IMR-90 (cell line): ENCODE measurements around the gene CYB5R2. TPM values are rescaled to one million over a fixed set of nuclear protein-coding genes. Genes with fewer than 3 reads are reported as not detected.

Experiments
- ATAC-seq: fragments of 200-7000 bp; cut with Tn5 transposase; 2 replicates; pipeline ENCODE4 v1.9.1; 2020; ENCODE audit warnings: low read depth, mild to moderate bottlenecking, moderate library complexity
- BruUV-seq: library from RNA; stranded (reverse); fragments of 400-500 nt; replicated peaks from 2 replicates; lab custom pipeline; 2021; lab: Mats Ljungman, UMichigan
- CTCF ChIA-PET: fragments of 300-600 bp; formaldehyde crosslinking; extraction: SDS; loops from one replicate; lab custom pipeline; 2021; ENCODE audit warnings: antibody characterized with exemption; lab: Yijun Ruan, JAX
- POLR2A ChIA-PET: fragments of 300-600 bp; sonication (Branson Sonifier 250); formaldehyde crosslinking; loops from one replicate; lab custom pipeline; 2022; ENCODE audit warnings: antibody characterized with exemption; ENCODE audit not compliant: unreplicated experiment; lab: Charles Lee
- DNase-seq: peaks from one replicate; pipeline ENCODE4 v3.0.0; 2013
- H2AFZ ChIP-seq: replicated peaks from 2 replicates; pipeline ENCODE3; 2013; ENCODE audit warnings: low read length, mild to moderate bottlenecking; ENCODE audit not compliant: poor library complexity
- H2AK5ac ChIP-seq: 2 replicates; pipeline ENCODE4 v1.6.1; 2013; ENCODE audit warnings: low read depth, low read length, inconsistent platforms
- H2AK9ac ChIP-seq: replicated peaks from 2 replicates; pipeline ENCODE3; 2013; ENCODE audit warnings: mild to moderate bottlenecking, low read depth, low read length, moderate library complexity; ENCODE audit not compliant: poor library complexity
- H2BK120ac ChIP-seq: 2 replicates; pipeline ENCODE4 v1.6.1; 2013; ENCODE audit warnings: low read depth, low read length, inconsistent platforms
- H2BK15ac ChIP-seq: 3 replicates; pipeline ENCODE4 v1.6.1; 2013; ENCODE audit warnings: low read depth, low read length, inconsistent platforms
- H2BK20ac ChIP-seq: 2 replicates; pipeline ENCODE4 v1.6.1; 2013; ENCODE audit warnings: low read depth, mild to moderate bottlenecking, inconsistent platforms, low read length, moderate library complexity
- H2BK5ac ChIP-seq: 2 replicates; pipeline ENCODE4 v1.6.1; 2013; ENCODE audit warnings: mild to moderate bottlenecking, low read depth, low read length, inconsistent platforms; ENCODE audit not compliant: poor library complexity, severe bottlenecking
- H3K14ac ChIP-seq: replicated peaks from 2 replicates; pipeline ENCODE4 v1.6.1; 2013; ENCODE audit warnings: low read depth, low read length, inconsistent platforms
- H3K18ac ChIP-seq: 2 replicates; pipeline ENCODE4 v1.6.1; 2013; ENCODE audit warnings: low read depth, low read length, control low read depth
- H3K23ac ChIP-seq: 2 replicates; pipeline ENCODE4 v1.6.1; 2013; ENCODE audit warnings: low read depth, low read length, inconsistent platforms
- H3K27ac ChIP-seq: 2 replicates; pipeline ENCODE4 v1.5.1; 2013; ENCODE audit warnings: mild to moderate bottlenecking, control low read depth, low read length; ENCODE audit not compliant: insufficient read depth
- H3K27me3 ChIP-seq: 2 replicates; pipeline ENCODE4 v1.6.1; 2013; ENCODE audit warnings: low read length; ENCODE audit not compliant: control insufficient read depth, insufficient read depth
- H3K36me3 ChIP-seq: 2 replicates; pipeline ENCODE4 v1.6.1; 2013; ENCODE audit warnings: low read length, mixed read lengths; ENCODE audit not compliant: control insufficient read depth, insufficient read depth
- H3K4ac ChIP-seq: 2 replicates; pipeline ENCODE4 v1.6.1; 2013; ENCODE audit warnings: low read depth, low read length, inconsistent platforms
- H3K4me1 ChIP-seq: 2 replicates; pipeline ENCODE4 v1.6.1; 2013; ENCODE audit warnings: low read length, mixed read lengths; ENCODE audit not compliant: control insufficient read depth, insufficient read depth
- H3K4me2 ChIP-seq: 2 replicates; pipeline ENCODE4 v1.6.1; 2013; ENCODE audit warnings: low read depth, mild to moderate bottlenecking, control low read depth, low read length, moderate library complexity
- H3K4me3 ChIP-seq: 2 replicates; pipeline ENCODE4 v1.5.1; 2013; ENCODE audit warnings: low read depth, mild to moderate bottlenecking, control low read depth, low read length, moderate library complexity; ENCODE audit not compliant: insufficient read depth
- H3K56ac ChIP-seq: 2 replicates; pipeline ENCODE4 v1.6.1; 2013; ENCODE audit warnings: low read length, inconsistent platforms; ENCODE audit not compliant: insufficient read depth; ENCODE audit errors: extremely low read depth
- H3K79me1 ChIP-seq, 2 experiments: 2 replicates each; pipeline ENCODE4 v1.6.1; 2013; ENCODE audit warnings: low read length in 2 of 2, inconsistent platforms in 1 of 2, low read depth in 1 of 2
- H3K9ac ChIP-seq: 2 replicates; pipeline ENCODE4 v1.6.1; 2013; ENCODE audit warnings: low read depth, low read length, control low read depth
- H3K9me1 ChIP-seq: 2 replicates; pipeline ENCODE4 v1.6.1; 2013; ENCODE audit warnings: low read length, inconsistent platforms; ENCODE audit not compliant: insufficient read depth
- H3K9me3 ChIP-seq: 2 replicates; pipeline ENCODE4 v1.6.1; 2013; ENCODE audit warnings: low read length; ENCODE audit not compliant: control insufficient read depth, insufficient read depth
- H4K20me1 ChIP-seq: 2 replicates; pipeline ENCODE4 v1.6.1; 2013; ENCODE audit warnings: low read length, inconsistent platforms; ENCODE audit not compliant: insufficient read depth
- H4K5ac ChIP-seq: 2 replicates; pipeline ENCODE4 v1.6.1; 2013; ENCODE audit warnings: mild to moderate bottlenecking, low read depth, low read length, control low read depth
- H4K8ac ChIP-seq, 2 experiments: 2 replicates each; pipeline ENCODE4 v1.6.1; 2013; ENCODE audit warnings: low read depth in 2 of 2, low read length in 2 of 2, control low read depth in 1 of 2, inconsistent platforms in 1 of 2
- H4K91ac ChIP-seq: 2 replicates; pipeline ENCODE4 v1.6.1; 2013; ENCODE audit warnings: low read depth, low read length, inconsistent platforms; ENCODE audit not compliant: insufficient read depth
- BHLHE40 ChIP-seq: fragments of 150-350 bp; IDR thresholded peaks from 2 replicates; pipeline ENCODE4 v1.6.1; 2016; ENCODE audit warnings: mild to moderate bottlenecking, low read depth, low read length
- CHD1 ChIP-seq: IDR thresholded peaks from 2 replicates; pipeline ENCODE4 v1.6.1; 2012; ENCODE audit warnings: low read depth, low read length, improper control_type of control experiment
- CTCF ChIP-seq: conservative IDR thresholded peaks from 2 replicates; pipeline ENCODE4 v1.5.1; 2012; ENCODE audit warnings: mild to moderate bottlenecking, low read depth, low read length, improper control_type of control experiment
- ELK1 ChIP-seq: fragments of 150-350 bp; IDR thresholded peaks from 2 replicates; pipeline ENCODE4 v1.6.1; 2016; ENCODE audit warnings: low read depth, mild to moderate bottlenecking, low read length, moderate library complexity, borderline replicate concordance
- FOS ChIP-seq: fragments of 150-350 bp; IDR thresholded peaks from 2 replicates; pipeline ENCODE4 v1.6.1; 2016; ENCODE audit warnings: low read depth, low read length
- MAFK ChIP-seq: IDR thresholded peaks from 2 replicates; pipeline ENCODE4 v1.6.1; 2012; ENCODE audit warnings: low read depth, low read length, improper control_type of control experiment
- MXI1 ChIP-seq: IDR thresholded peaks from 2 replicates; pipeline ENCODE4 v1.6.1; 2012; ENCODE audit warnings: low read depth, mild to moderate bottlenecking, low read length, moderate library complexity, borderline replicate concordance
- NFE2L2 ChIP-seq: fragments of 150-350 bp; IDR thresholded peaks from 2 replicates; pipeline ENCODE4 v1.6.1; 2016; ENCODE audit warnings: low read depth, mild to moderate bottlenecking, low read length
- POLR2A ChIP-seq: IDR thresholded peaks from 2 replicates; pipeline ENCODE4 v1.6.1; 2012; ENCODE audit warnings: mild to moderate bottlenecking, low read depth, low read length
- RAD21 ChIP-seq: IDR thresholded peaks from 2 replicates; pipeline ENCODE4 v1.6.1; 2012; ENCODE audit warnings: low read length, improper control_type of control experiment
- RCOR1 ChIP-seq: IDR thresholded peaks from 2 replicates; pipeline ENCODE4 v1.6.1; 2012; ENCODE audit warnings: mild to moderate bottlenecking, low read length, improper control_type of control experiment; ENCODE audit not compliant: insufficient replicate concordance
- RFX5 ChIP-seq: IDR thresholded peaks from 2 replicates; pipeline ENCODE4 v1.8.0; 2012; ENCODE audit warnings: low read depth, mild to moderate bottlenecking, low read length, moderate library complexity
- WGBS, 2 experiments: methylation state at CpG; one replicate each; pipeline versions ENCODE4 v1.1.5 to v1.1.7; 2013; ENCODE audit warnings: missing lambda C conversion rate in 2 of 2; ENCODE audit not compliant: insufficient read length in 1 of 2; ENCODE audit errors: extremely low coverage in 2 of 2; 5-methylcytosine and 5-hydroxymethylcytosine counted together
- dilution Hi-C: fragments of 300-500 bp; cut with HindIII; formaldehyde crosslinking; loops from one replicate; pipeline ENCODE4 v1.14.3; 2018; ENCODE audit warnings: low sequenced_read_pairs; ENCODE audit not compliant: unreplicated experiment
- in situ Hi-C: fragments of 300-500 bp; cut with MboI; formaldehyde crosslinking; loops from 3 replicates; pipeline ENCODE4 v1.14.3; 2019; ENCODE audit warnings: low sequenced_read_pairs, inconsistent platforms, mixed read lengths
- intact Hi-C: fragments of 100-400 bp; cut with micrococcal nuclease; formaldehyde crosslinking; loops from 2 replicates; pipeline ENCODE4 v1.10.0; 2022
- polyA plus RNA-seq, 3 experiments: library from polyadenylated mRNA; depleted of rRNA; stranded (reverse); fragments of >200 nt; gene quantifications; 2 replicates each; pipeline ENCODE4 v1.2.3, GENCODE V29; 2012; ENCODE audit warnings: low replicate concordance in 1 of 3
- total RNA-seq: library from RNA; depleted of rRNA; stranded (reverse); fragments of >200 nt; gene quantifications from 2 replicates; pipeline ENCODE4 v1.2.3, GENCODE V29; 2012

The CYB5R2 gene
- total and polyA plus RNA-seq, 2 of the 4 experiments (the other 2 are of a cell fraction): 4.5 to 4.7 TPM

GRCh38 chr11:7646866-7647265 lies 26.4 kb downstream of the CYB5R2 start:
- no peak overlapping the region for H2BK120ac ChIP-seq
- H3K4me3 ChIP-seq: no peak overlapping the region
- no peak overlapping the region for H3K9ac ChIP-seq
- H3K14ac ChIP-seq: no peak overlapping the region
- ATAC-seq (no peak), DNase-seq (no peak)
- H3K9me3 ChIP-seq: no peaks in the 10 kb centered on the region
- POLR2A ChIA-PET: no interaction called here
- H2BK15ac ChIP-seq: no peak overlapping the region
- peaks cover 1% of the 10 kb centered on the region for H3K36me3 ChIP-seq
- no peak overlapping the region for H3K27ac ChIP-seq
- H3K4ac ChIP-seq: no peak overlapping the region
- H3K4me1 ChIP-seq: no peaks in the 10 kb centered on the region
- no peak overlapping the region for H2AFZ ChIP-seq
- intact Hi-C loops: loop anchor here (5.0 kb wide), 1 partner anchor 45 kb away; no protein-coding TSS in a partner anchor
- no peak overlapping the region for H4K5ac ChIP-seq
- no CpG with 5 or more reads among the region's 2 CpGs for WGBS, 2 experiments
- H3K9me1 ChIP-seq: no peaks in the 10 kb centered on the region
- no peak overlapping the region for H4K8ac ChIP-seq
- dilution Hi-C loops: no loop called here
- no peak overlapping the region for H4K91ac ChIP-seq
- no peak overlapping the region for H3K23ac ChIP-seq
- no peaks in the 10 kb centered on the region for H3K79me1 ChIP-seq
- no peak overlapping the region for H3K4me2 ChIP-seq
- H2AK9ac ChIP-seq: no peak overlapping the region
- H2BK5ac ChIP-seq: no peak overlapping the region
- CTCF ChIA-PET: interaction anchor here (1.4 kb wide), 1 partner anchor 75 kb away, joined by 6 read pairs; no protein-coding TSS in a partner anchor
- no peak overlapping the region for H3K18ac ChIP-seq
- no TSS peak for BruUV-seq
- H4K20me1 ChIP-seq: no peaks in the 10 kb centered on the region
- H2AK5ac ChIP-seq: no peak overlapping the region
- H2BK20ac ChIP-seq: no peak overlapping the region
- in situ Hi-C loops: no loop called here
- no peak for TF ChIP-seq RFX5
- no peak for TF ChIP-seq ELK1
- no peak for TF ChIP-seq POLR2A
- no peak for TF ChIP-seq CTCF
- TF ChIP-seq MXI1: no peak
- no peak for TF ChIP-seq NFE2L2
- TF ChIP-seq CHD1: no peak
- no peak for TF ChIP-seq RCOR1
- no peak for TF ChIP-seq MAFK
- TF ChIP-seq FOS: no peak
- no peak for TF ChIP-seq BHLHE40
- no peak for TF ChIP-seq RAD21
- H3K56ac ChIP-seq: no peak overlapping the region
- H3K27me3 ChIP-seq: no peaks in the 10 kb centered on the region
